Suppressor macrophage treated with lipopolysaccharide for 1 hour (primary cell): ENCODE measurements around the gene APOA1.

Source experiments
- DNase-seq, 3 donors: peaks; one replicate each; pipeline ENCODE4 v3.0.0-alpha.2; 2020 to 2022

Gene APOA1

DNA sequence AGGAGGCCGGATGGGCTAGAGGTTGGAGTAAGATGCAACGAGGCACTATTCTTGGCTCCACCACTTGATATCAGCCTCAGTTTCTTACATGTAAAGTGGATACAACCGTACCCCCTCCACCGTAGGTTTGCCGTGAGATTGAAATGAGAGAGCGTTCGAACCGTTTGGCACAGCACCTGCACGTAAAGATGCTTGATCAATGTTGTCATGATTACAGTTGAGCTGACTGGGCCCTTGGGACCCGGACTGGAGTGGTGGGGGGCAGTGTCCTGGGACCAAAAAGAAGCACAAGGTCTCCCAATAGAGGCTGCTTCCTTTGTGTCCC is 4.0 kb downstream of the APOA1 start:
- no peak for DNase-seq

- DNase-seq = no peak
Measured at GRCh38 chr11:116832350-116833290, 4.8 kb downstream of the APOA1 start.

- DNase-seq = no peak
Measured at GRCh38 chr11:116831790-116832349, 5.6 kb downstream of the APOA1 start.

DNA sequence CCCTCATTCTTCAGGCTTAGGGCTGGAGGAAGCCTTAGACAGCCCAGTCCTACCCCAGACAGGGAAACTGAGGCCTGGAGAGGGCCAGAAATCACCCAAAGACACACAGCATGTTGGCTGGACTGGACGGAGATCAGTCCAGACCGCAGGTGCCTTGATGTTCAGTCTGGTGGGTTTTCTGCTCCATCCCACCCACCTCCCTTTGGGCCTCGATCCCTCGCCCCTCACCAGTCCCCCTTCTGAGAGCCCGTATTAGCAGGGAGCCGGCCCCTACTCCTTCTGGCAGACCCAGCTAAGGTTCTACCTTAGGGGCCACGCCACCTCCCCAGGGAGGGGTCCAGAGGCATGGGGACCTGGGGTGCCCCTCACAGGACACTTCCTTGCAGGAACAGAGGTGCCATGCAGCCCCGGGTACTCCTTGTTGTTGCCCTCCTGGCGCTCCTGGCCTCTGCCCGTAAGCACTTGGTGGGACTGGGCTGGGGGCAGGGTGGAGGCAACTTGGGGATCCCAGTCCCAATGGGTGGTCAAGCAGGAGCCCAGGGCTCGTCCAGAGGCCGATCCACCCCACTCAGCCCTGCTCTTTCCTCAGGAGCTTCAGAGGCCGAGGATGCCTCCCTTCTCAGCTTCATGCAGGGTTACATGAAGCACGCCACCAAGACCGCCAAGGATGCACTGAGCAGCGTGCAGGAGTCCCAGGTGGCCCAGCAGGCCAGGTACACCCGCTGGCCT is 7.1 kb downstream of the APOA1 start:
- DNase-seq = no peak

DNA sequence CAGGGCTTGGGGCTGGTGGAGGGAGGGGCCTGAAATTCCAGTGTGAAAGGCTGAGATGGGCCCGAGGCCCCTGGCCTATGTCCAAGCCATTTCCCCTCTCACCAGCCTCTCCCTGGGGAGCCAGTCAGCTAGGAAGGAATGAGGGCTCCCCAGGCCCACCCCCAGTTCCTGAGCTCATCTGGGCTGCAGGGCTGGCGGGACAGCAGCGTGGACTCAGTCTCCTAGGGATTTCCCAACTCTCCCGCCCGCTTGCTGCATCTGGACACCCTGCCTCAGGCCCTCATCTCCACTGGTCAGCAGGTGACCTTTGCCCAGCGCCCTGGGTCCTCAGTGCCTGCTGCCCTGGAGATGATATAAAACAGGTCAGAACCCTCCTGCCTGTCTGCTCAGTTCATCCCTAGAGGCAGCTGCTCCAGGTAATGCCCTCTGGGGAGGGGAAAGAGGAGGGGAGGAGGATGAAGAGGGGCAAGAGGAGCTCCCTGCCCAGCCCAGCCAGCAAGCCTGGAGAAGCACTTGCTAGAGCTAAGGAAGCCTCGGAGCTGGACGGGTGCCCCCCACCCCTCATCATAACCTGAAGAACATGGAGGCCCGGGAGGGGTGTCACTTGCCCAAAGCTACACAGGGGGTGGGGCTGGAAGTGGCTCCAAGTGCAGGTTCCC is 7.8 kb downstream of the APOA1 start, which contains the start of gene APOC3:
APOC3 (plus strand) TSS at position 383 of the 659 bp plus-strand sequence. CDS start 676 bp downstream, outside the sequence.
- DNase-seq = no peak

DNA sequence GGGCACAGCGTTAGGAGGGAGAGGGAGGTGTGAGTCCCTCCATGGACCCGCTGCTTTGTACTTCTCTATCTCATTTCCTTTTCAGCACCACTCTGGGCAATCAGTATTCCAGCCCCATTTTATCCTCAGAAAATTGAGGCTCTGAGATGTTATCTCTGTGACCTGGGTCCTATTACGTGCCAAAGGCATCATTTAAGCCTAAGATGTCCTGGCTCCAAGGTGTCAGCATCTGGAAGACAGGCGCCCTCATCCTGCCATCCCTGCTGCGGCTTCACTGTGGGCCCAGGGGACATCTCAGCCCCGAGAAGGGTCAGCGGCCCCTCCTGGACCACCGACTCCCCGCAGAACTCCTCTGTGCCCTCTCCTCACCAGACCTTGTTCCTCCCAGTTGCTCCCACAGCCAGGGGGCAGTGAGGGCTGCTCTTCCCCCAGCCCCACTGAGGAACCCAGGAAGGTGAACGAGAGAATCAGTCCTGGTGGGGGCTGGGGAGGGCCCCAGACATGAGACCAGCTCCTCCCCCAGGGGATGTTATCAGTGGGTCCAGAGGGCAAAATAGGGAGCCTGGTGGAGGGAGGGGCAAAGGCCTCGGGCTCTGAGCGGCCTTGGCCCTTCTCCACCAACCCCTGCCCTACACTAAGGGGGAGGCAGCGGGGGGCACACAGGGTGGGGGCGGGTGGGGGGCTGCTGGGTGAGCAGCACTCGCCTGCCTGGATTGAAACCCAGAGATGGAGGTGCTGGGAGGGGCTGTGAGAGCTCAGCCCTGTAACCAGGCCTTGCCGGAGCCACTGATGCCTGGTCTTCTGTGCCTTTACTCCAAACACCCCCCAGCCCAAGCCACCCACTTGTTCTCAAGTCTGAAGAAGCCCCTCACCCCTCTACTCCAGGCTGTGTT is 8.5 kb downstream of the APOA1 start:
- no peak for DNase-seq

GRCh38 chr11:116827461-116827860 is 10.0 kb downstream of the APOA1 start:
- DNase-seq = no peak

DNA sequence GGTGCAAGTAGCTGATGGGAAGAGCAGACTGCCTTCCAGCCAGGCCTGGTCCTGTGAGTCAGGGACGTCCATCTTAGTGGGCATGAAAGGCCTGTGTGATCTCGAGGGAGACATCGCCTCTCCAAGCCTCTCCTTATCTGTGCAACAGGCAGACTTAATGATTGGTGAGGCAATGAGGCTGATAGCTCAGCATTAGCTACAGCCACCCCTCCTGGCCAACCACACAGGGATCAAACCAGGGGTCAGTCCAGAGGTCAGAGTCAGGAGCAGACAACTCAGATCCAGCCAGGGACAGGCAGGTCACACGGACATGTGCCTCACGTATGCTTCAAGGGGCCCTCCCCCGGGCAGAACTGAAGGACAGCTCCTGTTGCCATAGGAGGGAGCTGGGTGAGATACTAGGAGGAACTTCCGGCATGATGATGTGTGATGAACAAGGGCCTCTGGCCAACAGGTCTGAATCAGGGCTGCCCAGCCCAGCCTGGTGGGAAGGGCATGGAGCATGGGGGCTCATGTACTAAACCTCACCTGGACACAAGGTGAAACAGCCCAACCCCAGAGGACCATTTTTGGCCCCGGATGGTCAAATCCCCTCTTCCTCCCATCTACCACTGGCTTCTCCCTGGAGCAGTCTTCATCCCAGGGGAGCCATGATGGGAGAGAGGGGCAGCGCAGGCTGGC is 10.5 kb downstream of the APOA1 start:
- no peak for DNase-seq

- no peak for DNase-seq
Measured at GRCh38 chr11:116825854-116826750, 11.3 kb downstream of the APOA1 start.

GRCh38 chr11:116825434-116825833 is 12.0 kb downstream of the APOA1 start:
- no peak for DNase-seq

GRCh38 chr11:116823031-116823843 is 14.2 kb downstream of the APOA1 start, which contains the start of gene APOA4:
TSS of gene APOA4 (minus strand) at chr11:116823304. CDS start at chr11:116823191, 113 bp downstream.
- no peak for DNase-seq

DNA sequence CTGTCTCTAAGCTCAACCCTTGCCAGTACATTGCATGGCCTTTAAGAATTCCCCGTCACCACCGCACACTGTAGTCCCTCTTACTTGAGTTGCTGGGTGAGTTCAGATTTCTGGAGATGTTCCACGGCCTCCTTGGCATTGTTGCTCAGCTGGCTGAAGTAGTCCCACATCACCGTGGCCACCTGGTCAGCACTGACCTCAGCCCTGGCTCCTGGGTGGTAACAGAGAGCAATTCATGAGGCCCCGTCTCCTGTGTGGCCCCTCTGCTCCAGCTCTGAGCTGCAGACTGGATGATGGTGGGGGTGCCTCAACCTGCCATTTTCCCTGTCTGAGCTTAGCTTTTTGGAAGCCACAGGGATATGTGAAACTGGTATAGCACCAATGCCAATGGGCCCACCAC is 14.8 kb downstream of the APOA1 start:
- DNase-seq = no peak

DNA sequence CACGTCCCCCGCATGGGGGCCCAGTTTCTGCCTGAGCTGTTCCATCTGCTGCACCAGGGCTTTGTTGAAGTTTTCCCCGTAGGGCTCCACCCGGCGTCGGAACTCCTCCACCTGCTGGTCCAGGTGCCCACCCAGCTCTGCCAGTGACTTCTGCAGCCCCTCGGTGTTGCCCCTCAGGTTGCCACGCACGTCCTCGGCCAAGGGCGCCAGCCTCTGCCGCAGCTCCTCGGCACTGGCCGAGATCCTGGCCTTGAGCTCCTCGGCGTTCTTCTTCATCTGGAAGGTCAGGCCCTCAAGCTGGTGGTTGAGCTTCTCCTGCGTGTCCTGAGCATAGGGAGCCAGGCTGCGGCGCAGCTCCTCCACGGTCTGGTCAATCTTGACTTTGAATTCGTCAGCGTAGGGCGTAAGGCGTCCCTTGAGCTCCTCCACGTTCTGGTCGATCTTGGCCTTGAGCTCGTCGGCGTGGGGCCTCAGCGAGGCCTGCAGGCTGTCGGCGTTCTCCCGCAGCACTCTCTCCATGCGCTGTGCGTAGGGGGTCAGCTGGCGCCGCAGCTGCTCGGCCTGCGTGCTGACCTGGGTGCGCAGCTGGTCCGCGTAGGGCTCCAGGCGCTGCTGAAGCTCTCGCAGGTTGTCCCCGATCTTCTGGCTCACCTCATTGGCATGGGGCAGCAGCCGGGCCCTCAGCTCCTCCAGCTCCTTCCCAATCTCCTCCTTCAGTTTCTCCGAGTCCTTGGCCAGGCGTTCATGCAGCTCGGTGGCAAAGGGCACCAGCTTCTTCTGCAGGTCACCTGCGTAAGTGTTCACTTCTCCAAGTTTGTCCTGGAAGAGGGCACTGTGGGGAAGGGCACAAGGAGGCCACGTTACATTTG is 16.1 kb downstream of the APOA1 start:
- DNase-seq = no peak

- DNase-seq = no peak
Measured at GRCh38 chr11:116819049-116819448, 18.4 kb downstream of the APOA1 start.

DNA sequence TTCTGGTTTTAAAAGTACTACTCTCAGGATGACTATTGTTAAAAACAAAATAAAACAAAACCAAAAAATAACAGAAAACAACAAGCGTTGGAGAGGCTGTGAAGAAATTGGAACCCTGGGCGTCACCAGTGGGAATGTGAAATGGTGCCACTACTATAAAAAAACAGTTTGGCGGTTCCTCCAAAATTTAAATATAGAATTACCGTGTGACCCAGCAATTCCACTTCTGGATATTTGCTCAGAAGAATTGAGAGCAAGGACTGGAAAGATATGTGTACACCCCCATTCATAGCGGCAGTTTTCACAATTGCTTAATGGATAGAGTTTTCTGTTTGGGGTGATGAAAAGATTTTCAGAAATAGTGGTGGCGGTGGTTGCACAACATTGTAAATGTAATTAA is 22.9 kb downstream of the APOA1 start:
- no peak for DNase-seq

DNA sequence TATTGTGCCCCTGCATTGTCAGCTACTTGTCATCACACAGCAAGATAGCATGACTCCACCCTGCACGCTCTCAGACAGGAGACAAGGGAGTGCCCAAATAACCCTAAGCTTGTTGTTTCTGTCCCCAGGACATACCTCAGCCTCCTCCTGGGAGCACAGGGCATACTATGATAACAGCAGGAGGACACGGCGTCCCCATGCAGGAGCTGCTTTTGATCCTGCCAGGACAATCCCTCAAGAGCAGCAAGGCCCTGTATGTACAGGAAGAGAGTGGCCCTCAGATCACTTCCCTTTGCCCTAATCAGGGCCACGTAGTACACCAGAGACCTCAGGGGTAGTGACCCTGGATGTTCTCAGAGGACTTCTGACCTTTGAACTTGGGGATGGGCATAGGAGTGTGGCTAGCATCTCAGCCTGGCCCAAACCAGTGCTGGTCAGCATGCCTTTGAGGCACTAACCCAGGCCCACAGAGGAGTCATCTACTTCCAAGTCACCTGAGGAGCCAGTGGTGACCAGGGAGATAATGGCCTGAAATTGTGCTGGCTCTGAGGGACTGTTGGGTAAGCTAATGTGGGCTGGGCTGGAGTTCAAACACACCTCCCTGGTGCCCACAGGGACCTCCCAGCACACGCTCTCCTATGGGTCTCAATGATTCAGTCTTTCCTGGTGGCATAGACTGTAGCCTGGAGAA is 23.5 kb downstream of the APOA1 start:
- DNase-seq = no peak

GRCh38 chr11:116813170-116813569 is 24.3 kb downstream of the APOA1 start:
- no peak for DNase-seq

DNA sequence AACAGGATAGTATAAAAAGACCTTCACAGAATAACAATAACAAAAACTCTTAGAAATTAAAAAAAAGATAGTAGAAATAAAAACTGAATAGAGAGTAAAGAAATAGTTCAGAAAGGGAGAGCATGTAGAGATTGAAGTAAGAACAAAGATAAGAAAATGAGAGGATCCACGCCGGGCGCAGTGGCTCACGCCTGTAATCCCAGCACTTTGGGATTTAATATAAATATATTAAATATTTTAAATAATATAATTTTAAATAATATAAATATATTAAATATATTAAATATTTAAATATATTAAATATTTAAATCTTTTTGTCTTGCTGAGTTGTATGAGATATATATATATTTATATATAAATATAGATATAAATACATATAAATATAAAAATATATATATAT is 25.3 kb downstream of the APOA1 start:
- no peak for DNase-seq
